Liver (tissue), 9 donors: ENCODE measurements around the gene PPP2R2D. TPM values are rescaled to one million over a fixed set of nuclear protein-coding genes. Genes with fewer than 3 reads are reported as not detected.

Experiments used
- DNase-seq: peaks from one replicate; pipeline ENCODE4 v3.0.0-alpha.2; 2017; ENCODE audit warnings: low spot score
- H3K27ac ChIP-seq, 2 donors: one replicate each; pipeline ENCODE4 v1.7.0; 2013; ENCODE audit warnings: inconsistent platforms in 2 of 2, low read length in 2 of 2, control low read depth in 1 of 2, low read depth in 1 of 2, mild to moderate bottlenecking in 1 of 2
- H3K27me3 ChIP-seq, 4 donors: one replicate each; pipeline versions ENCODE4 v1.6.1 to v1.7.0; 2013; ENCODE audit warnings: low read length in 3 of 4, inconsistent platforms in 1 of 4, mild to moderate bottlenecking in 1 of 4, moderate library complexity in 1 of 4; ENCODE audit not compliant: control insufficient read depth in 4 of 4, insufficient read depth in 4 of 4
- H3K36me3 ChIP-seq, 4 donors: one replicate each; pipeline versions ENCODE4 v1.6.1 to v1.7.0; 2013; ENCODE audit warnings: low read length in 3 of 4, mild to moderate bottlenecking in 3 of 4, low read depth in 1 of 4, moderate library complexity in 1 of 4; ENCODE audit not compliant: control insufficient read depth in 4 of 4, insufficient read depth in 3 of 4
- H3K4me1 ChIP-seq, 4 donors: one replicate each; pipeline versions ENCODE4 v1.6.1 to v1.7.0; 2013; ENCODE audit warnings: low read length in 3 of 4, mild to moderate bottlenecking in 3 of 4, moderate library complexity in 1 of 4; ENCODE audit not compliant: control insufficient read depth in 4 of 4, insufficient read depth in 4 of 4
- H3K4me3 ChIP-seq, 3 donors: one replicate each; pipeline versions ENCODE4 v1.6.1 to v1.7.0; 2013; ENCODE audit warnings: low read length in 3 of 3, control low read depth in 1 of 3, low read depth in 1 of 3, mild to moderate bottlenecking in 1 of 3
- H3K9ac ChIP-seq, 2 donors: one replicate each; pipeline ENCODE4 v1.7.0; 2013; ENCODE audit warnings: low read length in 2 of 2, mild to moderate bottlenecking in 2 of 2, moderate library complexity in 2 of 2, control low read depth in 1 of 2, low read depth in 1 of 2
- H3K9me3 ChIP-seq, 4 donors: one replicate each; pipeline versions ENCODE4 v1.6.1 to v1.7.0; 2013; ENCODE audit warnings: low read length in 3 of 4; ENCODE audit not compliant: control insufficient read depth in 4 of 4
- ATF3 ChIP-seq: IDR thresholded peaks from 2 replicates; pipeline ENCODE4 v1.6.1; 2016; ENCODE audit warnings: antibody characterized with exemption
- CTCF ChIP-seq: fragments of 150-350 bp; IDR thresholded peaks from 2 replicates; pipeline ENCODE4 v1.5.1; 2017; ENCODE audit warnings: improper control_type of control experiment, low read depth, low read length; ENCODE audit not compliant: missing input control
- EGR1 ChIP-seq, 2 donors: IDR thresholded peaks; 2 replicates each; pipeline ENCODE4 v1.6.1; 2016 to 2018; ENCODE audit warnings: antibody characterized with exemption in 2 of 2, low read depth in 2 of 2
- FOXA1 ChIP-seq: IDR thresholded peaks from 2 replicates; pipeline ENCODE4 v1.6.1; 2016; ENCODE audit warnings: antibody characterized with exemption
- FOXA2 ChIP-seq: IDR thresholded peaks from 2 replicates; pipeline ENCODE4 v1.6.1; 2016; ENCODE audit warnings: antibody characterized with exemption
- GABPA ChIP-seq, 2 donors: IDR thresholded peaks in 1 of 2; conservative IDR thresholded peaks in 1 of 2; 2 replicates each; pipeline ENCODE4 v1.6.1; 2016; ENCODE audit warnings: antibody characterized with exemption in 2 of 2, mild to moderate bottlenecking in 1 of 2, moderate library complexity in 1 of 2
- HNF4A ChIP-seq, 2 donors: conservative IDR thresholded peaks; 2 replicates each; pipeline ENCODE4 v1.6.1; 2016; ENCODE audit warnings: antibody characterized with exemption in 2 of 2, mild to moderate bottlenecking in 2 of 2
- HNF4G ChIP-seq: IDR thresholded peaks from 2 replicates; pipeline ENCODE4 v1.6.1; 2016; ENCODE audit warnings: antibody characterized with exemption
- JUND ChIP-seq, 2 donors: IDR thresholded peaks; 2 replicates each; pipeline ENCODE4 v1.6.1; 2016; ENCODE audit warnings: antibody characterized with exemption in 2 of 2
- MAX ChIP-seq: IDR thresholded peaks from 2 replicates; pipeline ENCODE4 v1.6.1; 2016; ENCODE audit warnings: antibody characterized with exemption
- NR2F2 ChIP-seq: IDR thresholded peaks from 2 replicates; pipeline ENCODE4 v1.6.1; 2016; ENCODE audit warnings: antibody characterized with exemption
- RAD21 ChIP-seq, 2 donors: IDR thresholded peaks; 2 replicates each; pipeline ENCODE4 v1.6.1; 2016; ENCODE audit warnings: antibody characterized with exemption in 2 of 2, mild to moderate bottlenecking in 2 of 2
- REST ChIP-seq: IDR thresholded peaks from 2 replicates; pipeline ENCODE4 v1.6.1; 2016; ENCODE audit warnings: antibody characterized with exemption, mild to moderate bottlenecking
- RXRA ChIP-seq, 2 donors: IDR thresholded peaks; 2 replicates each; pipeline ENCODE4 v1.6.1; 2017 to 2018; ENCODE audit warnings: antibody characterized with exemption in 2 of 2, mild to moderate bottlenecking in 1 of 2
- SP1 ChIP-seq: IDR thresholded peaks from 2 replicates; pipeline ENCODE4 v1.6.1; 2018; ENCODE audit warnings: antibody characterized with exemption, mild to moderate bottlenecking
- TAF1 ChIP-seq: conservative IDR thresholded peaks from 2 replicates; pipeline ENCODE4 v1.6.1; 2016; ENCODE audit warnings: antibody characterized with exemption, mild to moderate bottlenecking
- YY1 ChIP-seq: IDR thresholded peaks from 2 replicates; pipeline ENCODE4 v1.6.1; 2016; ENCODE audit warnings: antibody characterized with exemption, mild to moderate bottlenecking
- ZBTB33 ChIP-seq: IDR thresholded peaks from 2 replicates; pipeline ENCODE4 v1.6.1; 2016; ENCODE audit warnings: antibody characterized with exemption
- WGBS: extraction: QIAGEN DNeasy Blood & Tissue Kit; methylation state at CpG from one replicate; pipeline ENCODE4 v1.1.7; 2013; 5-methylcytosine and 5-hydroxymethylcytosine counted together
- polyA plus RNA-seq, 2 donors: library from polyadenylated mRNA; stranded (reverse) in 1 of 2; unstranded in 1 of 2; fragments of 200-250 nt in 1 of 2; fragments of >200 nt in 1 of 2; fragmentation: Nextera tagmentation in 1 of 2; extraction: Ambion mirVana in 1 of 2; gene quantifications; one replicate each; pipeline versions ENCODE4 v1.2.1 to v1.2.3, GENCODE V29; 2013 to 2015
- total RNA-seq, 2 donors: library from RNA; depleted of rRNA; stranded (reverse); fragments of >200 nt; gene quantifications; one replicate each; pipeline ENCODE4 v1.2.3, GENCODE V29; 2014
- donor health status: healthy.
- donor health status: healthy.
- donor health status: healthy.
- donor health status: healthy.
- donor health status: healthy.

The PPP2R2D gene
- total and polyA plus RNA-seq, 4 donors, result 5.9 to 20.5 (median 14.3) TPM

GRCh38 chr10:131929122-131929845 lies 28.5 kb downstream of the PPP2R2D start (continued):
- TF ChIP-seq REST (no peak), RAD21 (IDR thresholded peaks at IDR 0.05) (no peak)

GRCh38 chr10:131930150-131930549 lies 29.3 kb downstream of the PPP2R2D start:
- DNase-seq, result no peak
- WGBS, result 72% methylated on average over 4 of the region's 4 CpGs
- no peak overlapping the region for H3K4me3 ChIP-seq
- H3K27me3 ChIP-seq, result no peaks in the 10 kb centered on the region
- H3K4me1 ChIP-seq, result peaks cover 0 to 14% (median 10%) of the 10 kb centered on the region in 4 donors
- no peaks in the 10 kb centered on the region for H3K9me3 ChIP-seq
- TF ChIP-seq ATF3 (no peak), FOXA2 (no peak), MAX (no peak), JUND (IDR thresholded peaks at IDR 0.05) (no peak), NR2F2 (no peak), HNF4G (no peak), EGR1 (IDR thresholded peaks at IDR 0.05; ENCODE audit: low read depth in 2 of 2) (no peak), FOXA1 (no peak), REST (no peak), YY1 (no peak), GABPA (IDR thresholded peaks at IDR 0.05 in 1 of 2, conservative IDR thresholded peaks at IDR 0.05 in 1 of 2) (no peak), SP1 (no peak), RAD21 (IDR thresholded peaks at IDR 0.05) (no peak), CTCF (no peak), HNF4A (conservative IDR thresholded peaks at IDR 0.05) (no peak), TAF1 (no peak), ZBTB33 (no peak), RXRA (IDR thresholded peaks at IDR 0.05) (no peak)
- no peak overlapping the region for H3K9ac ChIP-seq
- H3K27ac ChIP-seq, result no peak overlapping the region
- H3K36me3 ChIP-seq, result peaks cover 0 to 13% (median 3%) of the 10 kb centered on the region in 4 donors
